ENCODE measurements around the gene TLE1.
"Not testable (repeated sequence)": the region's sequence is repeated elsewhere in the genome, so short reads cannot be mapped to it uniquely, and the experiment has no call there.

TLE1 gene

DNA sequence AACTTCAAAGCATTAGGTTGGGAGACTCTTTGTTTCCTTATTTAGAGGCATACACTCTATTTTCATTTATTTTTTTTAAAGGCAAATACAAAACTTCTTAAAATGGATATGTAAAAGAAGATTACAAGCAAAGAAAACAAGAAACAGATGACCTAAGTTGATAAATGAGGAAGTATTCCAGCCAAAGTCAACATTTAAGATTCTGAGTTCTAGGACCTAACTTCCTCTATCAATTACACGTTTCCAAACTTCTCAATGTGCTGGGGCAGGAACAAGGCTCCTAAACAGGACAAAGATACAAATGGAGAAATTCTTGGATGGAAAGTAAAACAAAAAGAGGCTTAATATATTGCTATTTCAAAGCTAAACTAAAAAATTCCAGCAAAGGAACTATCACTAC lies 89.5 kb downstream of the TLE1 start:
- no peak for DNase-seq

GRCh38 chr9:81598811-81599210 lies 90.5 kb downstream of the TLE1 start:
- DNase-seq: no peak

DNA sequence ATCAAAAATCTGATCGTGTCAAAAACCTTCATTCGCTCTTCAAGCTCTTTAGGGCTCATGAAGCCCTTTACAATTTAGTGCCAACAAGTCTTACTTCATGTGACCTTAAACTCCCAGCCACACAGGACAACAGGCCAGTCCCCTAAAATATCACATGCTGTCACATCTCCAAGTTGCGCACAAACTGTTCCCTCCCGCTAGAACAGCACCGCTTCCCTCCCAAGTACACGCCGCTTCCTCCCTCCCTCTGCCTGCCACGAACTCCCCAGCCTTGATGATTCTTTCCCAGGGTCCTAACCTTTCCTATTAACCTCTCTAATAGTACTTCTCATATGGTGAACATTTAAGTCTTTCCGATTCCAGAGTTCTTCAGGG lies 91.2 kb downstream of the TLE1 start:
- DNase-seq: no peak

DNA sequence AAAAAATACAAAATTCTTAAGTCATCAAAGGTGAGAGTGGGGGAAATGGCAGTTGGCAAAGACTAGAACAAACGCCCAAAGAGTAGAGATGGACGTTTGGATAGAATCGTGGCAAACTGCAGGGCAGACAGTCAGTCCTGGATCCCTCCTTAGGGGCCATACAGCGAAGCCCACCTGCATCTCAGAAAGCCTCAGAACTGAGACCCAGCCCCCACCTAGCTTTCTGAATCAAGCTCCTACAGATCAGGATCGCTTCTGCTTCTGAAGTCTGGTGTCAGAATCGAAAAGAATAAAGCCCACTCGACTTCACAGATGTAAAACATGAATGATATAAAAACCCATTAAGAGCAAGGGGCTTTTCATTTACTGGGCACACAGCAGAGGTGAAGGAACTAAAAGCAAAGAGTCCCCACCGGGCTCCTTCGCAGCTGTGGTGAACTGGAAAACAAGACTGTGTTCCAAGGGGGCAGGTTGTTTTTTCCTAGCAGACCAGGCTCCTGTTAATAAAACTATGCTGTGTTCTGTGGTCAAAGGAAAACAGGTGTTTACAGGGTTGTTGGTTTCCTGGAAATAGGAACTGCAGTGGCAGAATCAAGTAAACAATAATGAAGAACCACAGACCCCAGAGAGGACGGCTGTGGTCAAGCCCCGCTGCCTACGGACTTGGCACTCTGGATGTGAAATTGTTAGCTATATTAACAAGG lies 91.8 kb downstream of the TLE1 start:
- no peak for DNase-seq

- no peak for DNase-seq
Measured at GRCh38 chr9:81596679-81597418, 92.5 kb downstream of the TLE1 start.

DNA sequence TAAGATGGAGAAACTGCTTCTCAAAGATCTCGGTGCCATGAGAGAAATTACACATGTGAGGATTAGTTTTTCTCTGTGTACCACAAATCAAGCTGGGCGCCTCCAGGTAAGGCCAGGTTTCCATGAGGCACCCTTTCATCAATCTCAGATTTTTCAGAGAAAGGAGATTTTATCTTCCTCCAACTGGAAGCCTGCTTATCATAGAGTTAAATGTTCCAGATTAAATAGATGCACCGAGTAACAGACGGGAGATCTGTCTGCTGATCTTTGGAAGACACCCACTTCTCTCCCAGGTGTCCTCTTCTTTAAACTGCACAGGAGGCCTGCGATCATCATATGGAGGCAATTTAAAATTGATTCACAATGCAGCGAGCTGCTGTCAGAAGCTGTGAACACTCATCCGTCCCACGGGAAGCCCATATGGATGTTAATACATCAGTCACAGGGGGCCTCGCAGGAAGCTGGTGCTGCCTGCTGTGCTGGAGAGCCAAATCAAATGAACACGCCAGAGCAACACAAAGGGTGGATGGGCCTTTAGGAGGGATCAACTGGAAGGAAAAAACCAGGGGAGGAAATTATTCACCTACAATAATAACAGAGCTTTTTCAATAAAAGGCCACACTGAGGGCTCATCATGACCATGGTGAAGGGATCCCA lies 93.3 kb downstream of the TLE1 start:
- DNase-seq: no peak

- not testable (repeated sequence) for DNase-seq
Measured at GRCh38 chr9:81595293-81595692, 94.1 kb downstream of the TLE1 start.

DNA sequence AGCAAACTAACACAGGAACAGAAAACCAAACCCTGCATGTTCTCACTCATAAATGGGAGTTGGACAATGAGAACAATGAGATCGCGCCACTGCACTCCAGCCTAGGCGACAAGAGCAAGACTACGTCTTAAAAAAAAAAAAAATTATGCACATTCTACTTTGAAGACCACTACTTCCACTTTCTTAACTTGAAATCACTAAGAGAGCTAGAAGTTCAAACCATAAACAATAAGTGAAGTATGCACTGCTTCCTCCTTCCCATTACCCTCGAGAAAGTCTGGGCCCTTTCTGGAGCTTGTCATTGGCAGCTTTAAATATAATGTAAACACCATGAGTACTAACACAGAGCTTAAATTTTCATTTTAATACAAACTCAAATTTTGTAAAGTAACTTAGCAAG lies 94.9 kb downstream of the TLE1 start:
- DNase-seq: no peak

DNA sequence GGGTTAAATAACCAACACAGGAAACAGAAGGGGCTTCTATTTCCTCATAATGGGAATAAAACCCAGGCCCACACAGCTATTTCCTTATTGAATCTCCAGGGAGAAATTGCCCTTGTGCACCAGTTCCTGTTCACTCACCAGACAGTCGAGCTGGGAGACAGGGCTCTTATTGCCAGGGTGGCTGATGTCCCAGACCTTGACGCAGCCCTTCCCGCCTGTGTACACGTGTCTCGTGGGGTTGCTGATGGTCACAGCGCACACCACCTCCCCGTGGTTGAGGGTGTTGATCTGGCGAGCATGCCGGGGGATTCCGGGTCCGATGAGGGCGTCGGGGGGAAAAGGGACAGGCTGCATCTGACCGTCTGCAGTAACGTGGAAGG lies 96.5 kb downstream of the TLE1 start:
- DNase-seq: no peak

- DNase-seq: no peak
Measured at GRCh38 chr9:81591791-81592190, 97.6 kb downstream of the TLE1 start.

- DNase-seq: no peak
Measured at GRCh38 chr9:81590688-81591087, 98.7 kb downstream of the TLE1 start.

DNA sequence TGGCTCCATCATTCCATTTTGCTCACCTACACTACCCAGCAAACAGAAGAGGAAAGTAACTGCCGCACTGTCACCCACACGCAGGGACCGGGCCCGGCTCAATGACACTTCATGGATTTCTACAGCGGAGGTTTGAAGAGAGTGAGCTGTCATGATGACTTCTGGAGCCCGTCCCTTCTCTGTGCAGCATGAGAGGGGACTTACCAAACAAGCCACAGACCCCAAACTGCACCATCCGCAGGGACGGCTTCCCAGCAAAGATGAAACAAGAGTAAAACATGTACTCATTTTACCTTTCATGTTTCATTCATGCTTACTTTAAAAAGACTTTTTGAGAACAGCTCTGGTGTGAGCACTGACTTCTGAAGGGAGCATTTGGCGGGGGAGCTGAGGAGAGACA lies 99.5 kb downstream of the TLE1 start:
- no peak for DNase-seq

DNA sequence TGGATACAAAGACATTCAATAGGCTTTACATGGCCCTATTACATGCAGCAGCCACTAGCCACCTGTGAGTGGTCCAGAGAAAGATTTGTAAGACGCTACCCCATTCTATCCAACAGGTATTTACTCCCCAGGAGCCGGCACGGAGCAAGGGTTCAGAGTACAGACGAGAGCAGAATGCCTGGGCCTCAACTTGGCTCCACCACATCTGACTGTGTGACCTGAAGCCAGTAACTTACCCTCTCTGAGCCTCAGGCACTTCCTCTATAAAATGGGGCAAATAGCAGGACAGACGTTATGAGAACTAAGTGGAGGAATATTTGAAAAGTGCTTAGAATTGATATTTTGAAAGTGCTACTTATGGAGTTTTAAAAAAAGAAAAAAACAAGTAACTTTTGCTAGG lies 100.0 kb downstream of the TLE1 start:
- no peak for DNase-seq

- DNase-seq: no peak
Measured at GRCh38 chr9:81588148-81588871, 101.0 kb downstream of the TLE1 start.

DNA sequence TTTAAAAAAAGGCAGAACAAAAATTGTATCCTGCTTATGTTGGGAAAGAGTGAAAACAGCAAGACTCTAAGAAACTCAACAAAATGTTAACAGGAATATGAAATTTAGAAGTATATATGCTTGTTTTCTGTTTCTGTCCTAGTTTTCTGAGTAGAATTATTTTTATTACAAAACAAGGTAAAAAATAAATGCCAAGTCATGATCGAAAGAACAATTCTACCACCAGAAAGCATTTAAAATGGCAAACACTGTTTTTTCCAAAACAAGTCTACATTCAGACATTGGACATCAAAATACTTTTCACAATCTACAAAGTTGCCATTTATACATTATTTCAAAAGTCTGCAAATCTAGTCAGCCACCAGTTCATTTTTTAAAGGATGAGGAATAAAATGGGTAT lies 102.6 kb downstream of the TLE1 start:
- no peak for DNase-seq

DNA sequence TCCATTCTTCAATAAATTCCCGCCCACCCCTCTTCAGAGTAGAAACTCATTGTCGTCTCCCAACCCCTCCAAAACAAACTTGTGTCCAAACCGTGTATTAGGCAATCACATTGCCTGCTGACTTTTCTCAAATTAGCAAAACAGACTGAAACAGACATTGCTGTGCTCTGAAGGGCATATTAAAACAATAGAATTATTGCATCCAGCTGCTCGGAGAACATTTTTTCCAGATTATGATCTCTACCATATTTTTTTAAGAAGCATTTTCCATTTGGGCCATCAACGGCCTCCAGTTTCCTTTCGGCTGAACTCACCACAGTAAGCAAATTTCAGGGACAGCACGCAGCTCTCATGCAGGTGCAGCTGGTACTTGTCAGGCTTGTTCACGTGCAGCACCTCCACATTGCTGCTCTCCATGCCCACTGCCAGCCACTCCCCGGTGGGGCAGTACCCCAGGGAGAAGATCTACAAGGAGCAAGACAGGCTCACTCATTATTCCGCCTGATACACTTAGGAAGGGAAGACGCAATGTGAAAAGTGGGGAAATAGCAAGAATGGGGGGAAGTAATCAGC lies 104.1 kb downstream of the TLE1 start:
- DNase-seq: no peak

DNA sequence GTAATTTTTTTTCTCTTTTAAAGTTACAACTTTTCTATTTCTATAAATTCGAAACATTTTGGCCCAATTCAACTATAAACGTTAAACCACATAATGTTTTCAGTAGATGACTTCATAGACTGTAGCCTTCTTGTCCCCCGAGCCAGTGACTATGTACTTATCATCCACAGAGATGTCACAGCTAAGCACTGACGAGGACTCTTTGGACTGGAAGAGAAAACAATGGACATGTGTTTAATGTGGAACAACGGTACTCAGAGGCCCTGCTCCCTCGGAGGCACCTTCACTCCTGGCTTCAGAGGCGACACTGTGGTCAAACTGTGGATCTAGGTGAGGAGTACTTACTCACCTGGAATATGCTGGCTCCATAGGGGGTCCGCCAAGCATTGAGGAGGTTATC lies 105.2 kb downstream of the TLE1 start:
- DNase-seq: no peak

DNA sequence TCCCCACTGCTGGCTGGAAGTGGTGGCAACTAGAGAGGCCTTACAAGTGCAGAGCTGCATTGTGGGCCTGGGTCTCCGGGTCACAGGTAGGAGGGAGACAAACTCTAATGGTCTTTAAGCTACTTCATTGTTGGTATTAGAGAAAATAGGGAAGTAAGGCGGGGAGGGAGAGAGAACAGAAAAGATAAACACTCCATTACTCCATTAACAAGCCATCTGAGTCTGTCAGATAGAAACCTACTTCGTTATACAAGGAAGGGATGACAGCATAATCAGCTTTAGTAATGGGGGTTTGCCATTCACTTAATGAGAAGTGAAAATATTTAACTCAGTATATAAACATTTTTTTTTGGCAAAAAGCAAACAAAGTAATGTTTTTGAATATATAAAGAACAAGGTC lies 107.4 kb downstream of the TLE1 start:
- DNase-seq: no peak

GRCh38 chr9:81579381-81579780 lies 110.0 kb downstream of the TLE1 start:
- no peak for DNase-seq

DNA sequence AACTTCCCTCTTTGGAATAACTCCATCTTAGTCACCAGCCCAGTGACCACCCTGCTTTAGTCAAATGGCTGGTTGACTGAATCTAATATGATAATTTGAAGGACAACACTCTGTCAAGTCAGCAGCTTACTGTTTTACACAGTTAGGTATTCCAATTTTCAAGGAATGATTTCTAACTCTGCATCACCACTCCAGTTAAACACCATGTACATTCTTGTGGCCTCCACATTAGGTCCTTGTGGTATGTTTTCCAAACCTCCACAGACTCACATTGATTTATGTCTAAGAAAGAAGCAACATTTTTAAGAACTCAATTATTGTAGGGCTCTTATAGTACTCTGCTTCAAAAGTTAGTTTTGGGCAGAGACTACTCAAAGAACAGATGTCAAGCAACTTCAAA lies 110.7 kb downstream of the TLE1 start:
- DNase-seq: no peak

DNA sequence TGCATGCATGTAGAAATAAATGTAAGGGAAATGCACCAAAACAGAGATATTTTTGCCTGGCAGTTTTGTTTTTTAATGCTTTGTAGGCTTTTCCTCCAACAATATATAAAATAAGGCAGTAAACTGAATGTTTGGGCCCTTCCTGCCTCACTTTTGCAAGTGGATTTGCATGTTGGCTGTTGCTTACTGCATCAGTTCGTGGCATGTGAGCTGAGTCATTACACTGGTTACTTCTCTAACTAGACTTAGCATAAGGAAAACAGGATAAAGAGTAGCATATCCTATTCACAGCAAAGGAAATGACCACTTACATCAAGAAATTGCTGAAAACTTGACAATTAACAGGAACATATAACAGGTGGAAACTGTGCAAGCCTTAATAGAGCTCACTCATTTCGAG lies 113.4 kb downstream of the TLE1 start:
- DNase-seq: no peak

DNA sequence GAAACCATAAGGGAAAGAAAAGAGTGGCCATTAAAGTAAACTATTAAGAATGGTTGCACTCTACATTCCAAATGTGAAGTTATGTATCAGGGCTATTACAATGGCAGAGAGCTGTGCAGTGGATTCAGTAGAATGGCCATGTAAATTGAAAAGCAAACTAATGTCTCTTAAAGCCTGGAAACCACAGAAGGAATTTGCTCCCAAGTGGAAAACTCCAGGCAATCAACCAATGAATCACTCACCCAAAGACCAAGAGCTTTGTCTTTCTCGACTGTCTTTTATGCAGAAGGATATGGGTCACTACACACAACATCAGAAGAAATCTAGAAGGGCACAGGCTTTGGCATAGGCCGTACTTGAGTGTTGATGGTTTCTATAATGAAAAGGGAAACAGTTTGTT lies 114.9 kb downstream of the TLE1 start:
- DNase-seq: no peak

All from T-helper 1 cell (primary cell).